GM21786 (cell line): ENCODE results near the gene DOCK1.
"Not testable (repeated sequence)": the region's sequence is repeated elsewhere in the genome, so short reads cannot be mapped to it uniquely, and the experiment has no call there.

Experiments
- ATAC-seq: cut with Tn5 transposase; IDR thresholded peaks from one replicate; pipeline ENCODE4 v1.9.1; 2021; ENCODE audit not compliant: unreplicated experiment

DOCK1 gene

GRCh38 chr10:126924180-126924914, 19.1 kb downstream of the DOCK1 start:
- ATAC-seq: no peak

- ATAC-seq: no peak
These were observed 19.7 kb downstream of the DOCK1 start for GRCh38 chr10:126924915-126925300.

GRCh38 chr10:126926568-126926967, 21.3 kb downstream of the DOCK1 start:
- ATAC-seq: no peak

GRCh38 chr10:126927799-126928198, 22.6 kb downstream of the DOCK1 start:
- ATAC-seq: no peak

- ATAC-seq: no peak
These were observed 23.0 kb downstream of the DOCK1 start for GRCh38 chr10:126928274-126928673.

- ATAC-seq: no peak
These were observed 24.2 kb downstream of the DOCK1 start for GRCh38 chr10:126929391-126929790.

GRCh38 chr10:126930131-126930882, 25.1 kb downstream of the DOCK1 start:
- no peak for ATAC-seq

- ATAC-seq: no peak
These were observed 25.8 kb downstream of the DOCK1 start for GRCh38 chr10:126930883-126931503.

- no peak for ATAC-seq
These were observed 26.3 kb downstream of the DOCK1 start for GRCh38 chr10:126931544-126931943.

GRCh38 chr10:126932516-126932915, 27.3 kb downstream of the DOCK1 start:
- ATAC-seq: no peak

GRCh38 chr10:126933116-126933515, 27.9 kb downstream of the DOCK1 start:
- ATAC-seq: no peak

GRCh38 chr10:126935263-126935946, 30.2 kb downstream of the DOCK1 start:
- ATAC-seq: no peak

GRCh38 chr10:126937026-126937425, 31.8 kb downstream of the DOCK1 start:
- no peak for ATAC-seq

GRCh38 chr10:126938121-126938520, 32.9 kb downstream of the DOCK1 start:
- not testable (repeated sequence) for ATAC-seq

GRCh38 chr10:126939706-126940105, 34.5 kb downstream of the DOCK1 start:
- ATAC-seq: no peak

- no peak for ATAC-seq
These were observed 35.6 kb downstream of the DOCK1 start for GRCh38 chr10:126940670-126941310.

- no peak for ATAC-seq
These were observed 39.0 kb downstream of the DOCK1 start for GRCh38 chr10:126944191-126944590.

- no peak for ATAC-seq
These were observed 40.3 kb downstream of the DOCK1 start for GRCh38 chr10:126945351-126946030.

- ATAC-seq: no peak
These were observed 41.5 kb downstream of the DOCK1 start for GRCh38 chr10:126946746-126947145.
